GM12801 (cell line): ENCODE measurements around the gene C7orf25.

Source experiments
- TF ChIP-seq, protein P1 (sequence below): IDR thresholded peaks from one replicate; pipeline ENCODE4 v1.5.1; 2011; ENCODE audit warnings: control low read depth; ENCODE audit not compliant: insufficient read length; ENCODE audit errors: extremely low read depth

The C7orf25 gene

DNA sequence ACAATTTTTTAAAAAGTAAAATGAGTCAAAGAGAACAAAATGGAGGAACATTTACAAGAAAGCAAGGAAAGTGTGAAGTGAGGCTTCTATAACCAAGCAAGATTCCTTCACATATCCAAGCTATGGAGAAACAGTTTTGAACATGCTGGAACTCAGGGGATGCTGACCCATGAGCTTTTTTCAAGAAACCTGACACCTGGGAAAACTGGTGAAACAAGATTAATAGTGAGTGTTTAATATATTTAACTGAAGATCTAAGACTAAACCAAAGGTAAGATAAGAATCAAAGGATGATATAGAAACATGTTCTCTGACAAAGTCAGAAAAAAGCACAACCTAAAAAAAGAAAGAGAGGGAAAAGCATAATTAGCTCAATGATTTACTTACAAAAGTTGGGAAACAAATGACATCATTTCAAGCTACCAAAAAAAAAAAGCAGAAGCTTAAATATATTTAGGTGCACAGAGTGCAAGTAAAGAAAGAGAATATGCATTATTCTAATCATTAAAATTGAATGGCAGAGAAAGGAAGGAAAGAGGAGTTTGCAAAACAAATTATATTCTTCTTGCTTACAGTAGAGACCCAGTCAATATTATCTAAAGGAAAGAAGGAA lies 24.9 kb downstream of the C7orf25 start:
- TF ChIP-seq, protein P1, sequence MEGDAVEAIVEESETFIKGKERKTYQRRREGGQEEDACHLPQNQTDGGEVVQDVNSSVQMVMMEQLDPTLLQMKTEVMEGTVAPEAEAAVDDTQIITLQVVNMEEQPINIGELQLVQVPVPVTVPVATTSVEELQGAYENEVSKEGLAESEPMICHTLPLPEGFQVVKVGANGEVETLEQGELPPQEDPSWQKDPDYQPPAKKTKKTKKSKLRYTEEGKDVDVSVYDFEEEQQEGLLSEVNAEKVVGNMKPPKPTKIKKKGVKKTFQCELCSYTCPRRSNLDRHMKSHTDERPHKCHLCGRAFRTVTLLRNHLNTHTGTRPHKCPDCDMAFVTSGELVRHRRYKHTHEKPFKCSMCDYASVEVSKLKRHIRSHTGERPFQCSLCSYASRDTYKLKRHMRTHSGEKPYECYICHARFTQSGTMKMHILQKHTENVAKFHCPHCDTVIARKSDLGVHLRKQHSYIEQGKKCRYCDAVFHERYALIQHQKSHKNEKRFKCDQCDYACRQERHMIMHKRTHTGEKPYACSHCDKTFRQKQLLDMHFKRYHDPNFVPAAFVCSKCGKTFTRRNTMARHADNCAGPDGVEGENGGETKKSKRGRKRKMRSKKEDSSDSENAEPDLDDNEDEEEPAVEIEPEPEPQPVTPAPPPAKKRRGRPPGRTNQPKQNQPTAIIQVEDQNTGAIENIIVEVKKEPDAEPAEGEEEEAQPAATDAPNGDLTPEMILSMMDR = no peak

DNA sequence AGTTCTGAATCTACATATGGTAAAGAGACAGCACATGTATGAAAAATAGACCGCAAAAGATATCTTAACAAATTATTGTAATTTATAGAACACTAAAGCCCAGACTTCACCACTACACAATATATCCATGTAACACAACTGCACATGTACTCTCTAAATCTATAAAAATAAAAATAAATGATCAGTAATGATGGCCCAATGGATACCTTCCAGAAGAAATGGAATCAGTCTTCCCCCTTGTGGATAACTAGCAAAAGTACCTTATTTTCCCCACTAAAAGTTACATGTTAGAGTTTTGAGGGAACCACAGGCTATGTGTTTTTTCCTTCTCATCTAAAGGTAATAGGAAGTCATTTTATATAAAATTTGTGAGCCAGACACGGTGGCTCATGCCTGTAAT lies 25.7 kb downstream of the C7orf25 start:
- TF ChIP-seq, protein P1 = no peak

DNA sequence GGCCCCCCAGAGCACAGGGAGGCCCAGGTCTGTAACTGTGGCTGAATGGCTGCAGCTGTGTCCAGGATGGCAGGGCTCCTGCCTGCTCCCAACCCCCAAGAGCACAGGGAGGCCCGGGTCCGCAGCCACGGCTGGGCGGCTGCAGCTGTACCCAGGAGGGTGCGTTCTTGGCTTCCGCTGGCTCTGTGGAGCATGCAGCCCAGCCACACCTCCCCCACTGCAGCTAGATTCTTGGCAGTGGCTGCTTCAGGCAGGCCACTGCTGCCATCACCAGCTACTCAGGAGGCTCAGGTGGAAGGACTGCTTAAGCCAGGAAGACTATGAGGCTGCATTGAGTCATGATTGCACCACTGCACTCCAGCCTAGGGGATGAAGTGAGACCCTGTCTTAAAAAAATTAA lies 27.9 kb downstream of the C7orf25 start:
- TF ChIP-seq, protein P1 = no peak

DNA sequence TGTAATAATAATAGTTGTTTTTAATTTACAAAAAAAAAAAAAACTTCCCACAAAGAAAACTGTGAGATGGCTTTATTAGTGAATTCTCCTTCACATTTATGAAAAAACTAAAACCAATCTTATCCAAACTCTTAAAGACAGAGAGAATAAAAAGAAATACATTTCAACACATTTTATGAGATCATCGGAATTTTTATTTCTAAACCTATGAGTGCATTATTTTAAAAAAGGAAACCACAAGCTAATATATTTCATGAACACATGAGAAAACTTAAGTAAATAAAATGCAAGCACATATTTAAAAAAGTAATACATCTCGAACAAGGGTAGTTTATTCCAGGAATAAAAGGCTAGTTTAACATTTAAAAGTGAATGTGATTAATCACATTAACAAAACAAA lies 31.5 kb downstream of the C7orf25 start:
- TF ChIP-seq, protein P1 = no peak

DNA sequence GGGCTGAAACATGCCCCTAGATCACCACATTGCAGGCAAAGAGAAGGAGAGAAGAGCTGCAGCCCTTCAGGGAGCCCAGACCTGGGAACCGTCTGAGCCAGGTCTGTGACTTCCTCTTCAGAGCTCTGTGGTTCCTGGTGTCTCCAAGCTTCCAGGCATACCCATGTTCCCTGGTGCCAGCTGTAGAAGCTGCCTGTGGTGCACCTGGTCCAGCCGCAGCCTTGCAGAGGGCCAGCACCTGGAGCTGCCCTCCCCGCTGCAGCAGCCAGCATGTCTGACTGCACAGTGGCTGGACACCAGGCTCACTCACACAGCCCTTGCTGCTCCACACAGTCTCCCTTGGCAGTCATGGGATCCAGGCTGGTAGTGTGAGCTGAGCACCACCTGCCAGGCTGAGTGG lies 33.6 kb downstream of the C7orf25 start:
- TF ChIP-seq, protein P1 = no peak

DNA sequence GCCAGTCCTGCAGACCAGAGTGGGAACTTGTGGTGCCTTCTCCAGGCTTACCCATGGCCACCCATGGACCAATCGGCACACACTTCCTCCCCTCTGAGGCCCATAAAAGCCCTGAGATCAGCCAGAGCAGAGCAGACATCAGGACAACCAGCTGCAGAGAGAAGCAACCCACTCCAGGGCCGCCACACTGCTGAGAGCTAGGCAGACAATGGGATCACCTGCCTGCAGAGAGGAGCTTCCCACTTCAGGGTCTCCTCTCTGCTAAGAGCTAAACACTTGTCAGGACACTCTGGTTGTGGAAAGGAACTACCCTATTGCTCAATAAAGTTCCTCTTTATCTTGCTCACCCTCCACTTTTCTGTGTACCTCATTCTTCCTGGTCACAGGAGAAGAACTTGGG lies 34.0 kb downstream of the C7orf25 start:
- TF ChIP-seq, protein P1 = no peak

DNA sequence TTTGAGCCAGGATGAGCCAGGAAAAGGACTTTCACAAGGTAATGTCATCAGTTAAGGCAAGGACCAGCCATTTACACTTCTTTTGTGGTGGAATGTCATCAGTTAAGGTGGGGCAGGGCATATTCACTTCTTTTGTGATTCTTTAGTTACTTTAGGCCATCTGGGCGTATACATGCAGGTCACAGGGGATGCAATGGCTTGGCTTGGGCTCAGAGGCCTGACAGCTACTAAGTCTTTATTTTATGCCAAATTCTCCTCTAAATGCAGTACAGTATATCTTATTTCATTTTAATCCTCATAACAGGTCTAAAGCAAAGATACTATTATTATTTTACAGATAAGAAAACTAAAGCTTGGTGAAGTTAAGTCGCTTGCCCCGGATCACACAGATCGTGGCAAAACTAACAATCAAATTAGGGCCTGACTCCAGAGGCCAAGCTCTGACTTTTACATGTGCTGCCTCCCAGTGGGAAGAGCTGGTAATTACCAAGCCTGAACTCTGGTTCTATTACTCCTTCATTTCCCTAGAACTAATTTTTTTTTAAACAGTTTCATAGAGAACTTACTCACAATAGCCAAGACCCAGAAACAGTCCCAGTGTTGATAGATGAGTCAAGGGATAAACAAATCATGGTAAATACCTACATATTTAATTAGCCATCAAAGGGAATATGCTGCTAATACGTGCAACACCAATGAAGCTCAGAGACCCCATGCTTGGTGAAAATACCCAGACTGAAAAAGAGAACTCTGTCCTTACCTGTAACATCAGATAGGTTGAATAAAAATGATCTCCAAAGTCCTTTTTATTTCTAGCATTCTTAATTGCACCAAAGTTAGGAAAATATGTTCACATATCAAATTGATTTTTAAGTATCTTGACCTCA lies 35.4 kb downstream of the C7orf25 start:
- TF ChIP-seq, protein P1 = no peak
